GM23338 (cell line): Measurements from ENCODE around the gene ZC2HC1B.

Experiments used
- CREB1 ChIP-seq: fragments of 250-450 bp; sonication (Bioruptor Pico); IDR thresholded peaks from 2 replicates; pipeline ENCODE4 v1.5.0; 2020; ENCODE audit warnings: low read depth, mild to moderate bottlenecking, moderate library complexity
- CTCF ChIP-seq, 2 experiments: fragments of 200-600 bp in 1 of 2; sonication (generic) in 1 of 2; conservative IDR thresholded peaks; 2 replicates each; pipeline versions ENCODE4 v1.5.1 to v1.6.1; 2016 to 2017; ENCODE audit warnings: antibody characterized with exemption in 2 of 2, low read depth in 2 of 2, mild to moderate bottlenecking in 2 of 2, moderate library complexity in 1 of 2
- EZH2 ChIP-seq: fragments of 200-600 bp; sonication (generic); IDR thresholded peaks from one replicate; pipeline ENCODE4 v1.8.0; 2017; ENCODE audit warnings: antibody characterized with exemption, mild to moderate bottlenecking, low read depth; ENCODE audit not compliant: unreplicated experiment
- EZH2phosphoT487 ChIP-seq: fragments of 200-600 bp; sonication (generic); IDR thresholded peaks from one replicate; pipeline ENCODE4 v1.8.1; 2018; ENCODE audit warnings: antibody characterized with exemption; ENCODE audit not compliant: unreplicated experiment
- JUNB ChIP-seq: IDR thresholded peaks from one replicate; pipeline ENCODE4 v1.6.1; 2016; ENCODE audit warnings: antibody characterized with exemption; ENCODE audit not compliant: unreplicated experiment
- POLR2AphosphoS5 ChIP-seq: IDR thresholded peaks from 2 replicates; pipeline ENCODE4 v1.6.1; 2016; ENCODE audit warnings: antibody characterized with exemption, low read depth
- REST ChIP-seq: IDR thresholded peaks from one replicate; pipeline ENCODE4 v1.6.1; 2018; ENCODE audit warnings: antibody characterized with exemption; ENCODE audit not compliant: unreplicated experiment
- STAT1 ChIP-seq: IDR thresholded peaks from one replicate; pipeline ENCODE4 v1.6.1; 2016; ENCODE audit warnings: antibody characterized with exemption; ENCODE audit not compliant: unreplicated experiment
- ZNF114 ChIP-seq: fragments of 250-450 bp; sonication (Bioruptor Pico); IDR thresholded peaks from 2 replicates; pipeline ENCODE4 v1.5.0; 2020; ENCODE audit warnings: mild to moderate bottlenecking, moderate library complexity

GRCh38 chr6:143823548-143823947, 40.7 kb upstream of the ZC2HC1B start:
- TF ChIP-seq CTCF (conservative IDR thresholded peaks at IDR 0.05; ENCODE audit: low read depth in 2 of 2) (no peak), POLR2AphosphoS5 (no peak), EZH2phosphoT487 (no peak), EZH2 (no peak), REST (no peak), ZNF114 (CRISPR knock-in tag) (no peak), CREB1 (CRISPR knock-in tag) (no peak), JUNB (no peak), STAT1 (no peak)
